ENCODE results near the gene CLDN12. TPM values are rescaled to one million over a fixed set of nuclear protein-coding genes. Genes with fewer than 3 reads are reported as not detected.
A peak's percentile ranks its signal among the peaks of the same experiment; 100 is the strongest.

Gene CLDN12
- total RNA-seq, 1 experiment from 2014 or later, result 22.5 TPM

- no peak for DNase-seq (ENCODE audit: unreplicated experiment)
- Mint-ChIP-seq H3K9me3 (ENCODE audit: unreplicated experiment) (peaks cover 17% of the 10 kb centered on the region), H3K4me1 (ENCODE audit: insufficient read depth, unreplicated experiment) (peaks cover 15% of the 10 kb centered on the region), H3K4me3 (ENCODE audit: unreplicated experiment) (no peak overlapping the region), H3K27me3 (ENCODE audit: insufficient read depth, unreplicated experiment) (no peaks in the 10 kb centered on the region), H3K27ac (ENCODE audit: low read depth, unreplicated experiment) (peak overlapping the region; percentile 74), H3K36me3 (ENCODE audit: insufficient read depth, unreplicated experiment) (peaks cover 73% of the 10 kb centered on the region)
- no peak for TF ChIP-seq CTCF (IDR thresholded peaks at IDR 0.05; ENCODE audit: unreplicated experiment)
- BruUV-seq (replicated peaks), result no TSS peak
- CTCF ChIA-PET, result no interaction called here
- POLR2A ChIA-PET, result no interaction called here
- intact Hi-C loops (cut with micrococcal nuclease), result no loop called here
These were observed 18.8 kb upstream of the CLDN12 start for GRCh38 chr7:90384433-90384832.

- Mint-ChIP-seq H3K4me3 (ENCODE audit: unreplicated experiment) (no peak overlapping the region), H3K36me3 (ENCODE audit: insufficient read depth, unreplicated experiment) (peaks cover 48% of the 10 kb centered on the region), H3K27ac (ENCODE audit: low read depth, unreplicated experiment) (no peak overlapping the region), H3K4me1 (ENCODE audit: insufficient read depth, unreplicated experiment) (peaks cover 15% of the 10 kb centered on the region), H3K27me3 (ENCODE audit: insufficient read depth, unreplicated experiment) (no peaks in the 10 kb centered on the region), H3K9me3 (ENCODE audit: unreplicated experiment) (no peaks in the 10 kb centered on the region)
- peak; percentile 34 for DNase-seq (ENCODE audit: unreplicated experiment)
- intact Hi-C loops (cut with micrococcal nuclease), result no loop called here
- POLR2A ChIA-PET, result interaction anchor here (1.8 to 2.7 kb wide), 2 partner anchors 10 to 14 kb away, joined by 4 to 10 read pairs; no protein-coding TSS in a partner anchor
- CTCF ChIA-PET, result interaction anchor here (0.7 kb wide), 1 partner anchor 219 kb away, joined by 4 read pairs; no protein-coding TSS in a partner anchor
- TF ChIP-seq CTCF (IDR thresholded peaks at IDR 0.05; ENCODE audit: unreplicated experiment), result no peak
- BruUV-seq (replicated peaks), result no TSS peak
These were observed 15.6 kb upstream of the CLDN12 start for GRCh38 chr7:90387470-90388240.

GRCh38 chr7:90390926-90391325 is 12.3 kb upstream of the CLDN12 start:
- Mint-ChIP-seq H3K4me3 (ENCODE audit: unreplicated experiment) (no peak overlapping the region), H3K9me3 (ENCODE audit: unreplicated experiment) (no peaks in the 10 kb centered on the region), H3K27ac (ENCODE audit: low read depth, unreplicated experiment) (no peak overlapping the region), H3K36me3 (ENCODE audit: insufficient read depth, unreplicated experiment) (peaks cover 21% of the 10 kb centered on the region), H3K4me1 (ENCODE audit: insufficient read depth, unreplicated experiment) (peaks cover 6% of the 10 kb centered on the region), H3K27me3 (ENCODE audit: insufficient read depth, unreplicated experiment) (no peaks in the 10 kb centered on the region)
- POLR2A ChIA-PET, result interaction anchor here (0.8 to 1.4 kb wide), 2 partner anchors 13 to 42 kb away, joined by 3 read pairs; no protein-coding TSS in a partner anchor
- intact Hi-C loops (cut with micrococcal nuclease), result no loop called here
- no peak for TF ChIP-seq CTCF (IDR thresholded peaks at IDR 0.05; ENCODE audit: unreplicated experiment)
- DNase-seq (ENCODE audit: unreplicated experiment), result no peak
- CTCF ChIA-PET, result interaction anchor here (0.6 kb wide), 1 partner anchor 115 kb away, joined by 3 read pairs; no protein-coding TSS in a partner anchor
- BruUV-seq (replicated peaks), result no TSS peak

DNA sequence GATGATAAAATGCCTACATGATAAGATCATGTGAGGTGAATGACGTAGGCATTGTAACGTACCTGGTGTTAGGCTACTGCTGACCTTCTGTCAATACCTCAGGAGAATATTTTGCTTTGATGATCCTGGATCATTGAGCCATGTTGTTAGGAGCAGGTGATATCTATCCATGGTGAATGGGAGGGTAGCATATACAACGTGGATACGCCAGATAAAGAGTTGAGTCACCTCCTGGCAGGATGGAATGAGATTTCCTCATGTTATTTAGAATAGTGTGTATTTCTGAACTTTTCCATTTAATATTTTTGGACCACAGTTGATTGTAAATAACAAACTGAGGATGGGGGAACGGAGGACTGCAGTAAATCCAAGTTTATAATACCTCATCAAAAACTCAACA is 11.8 kb upstream of the CLDN12 start:
- intact Hi-C loops (cut with micrococcal nuclease), result no loop called here
- POLR2A ChIA-PET, result interaction anchor here (0.7 to 1.4 kb wide), 2 partner anchors 12 to 43 kb away, joined by 3 read pairs; partner anchors contain the start of gene CLDN12
- peaks cover 6% of the 10 kb centered on the region for H3K4me1 Mint-ChIP-seq (ENCODE audit: insufficient read depth, unreplicated experiment)
- DNase-seq (ENCODE audit: unreplicated experiment), result no peak
- TF ChIP-seq CTCF (IDR thresholded peaks at IDR 0.05; ENCODE audit: unreplicated experiment), result no peak
- CTCF ChIA-PET, result interaction anchor here (0.7 to 0.8 kb wide), 2 partner anchors 19 to 45 kb away, joined by 3 to 4 read pairs; no protein-coding TSS in a partner anchor
- H3K36me3 Mint-ChIP-seq (ENCODE audit: insufficient read depth, unreplicated experiment), result peaks cover 15% of the 10 kb centered on the region
- no peaks in the 10 kb centered on the region for H3K9me3 Mint-ChIP-seq (ENCODE audit: unreplicated experiment)
- no peak overlapping the region for H3K4me3 Mint-ChIP-seq (ENCODE audit: unreplicated experiment)
- no peaks in the 10 kb centered on the region for H3K27me3 Mint-ChIP-seq (ENCODE audit: insufficient read depth, unreplicated experiment)
- no peak overlapping the region for H3K27ac Mint-ChIP-seq (ENCODE audit: low read depth, unreplicated experiment)
- BruUV-seq (replicated peaks), result no TSS peak
